ENCODE data around the gene NPIPB2.
"Not testable (repeated sequence)": the region's sequence is repeated elsewhere in the genome, so short reads cannot be mapped to it uniquely, and the experiment has no call there.

DNA sequence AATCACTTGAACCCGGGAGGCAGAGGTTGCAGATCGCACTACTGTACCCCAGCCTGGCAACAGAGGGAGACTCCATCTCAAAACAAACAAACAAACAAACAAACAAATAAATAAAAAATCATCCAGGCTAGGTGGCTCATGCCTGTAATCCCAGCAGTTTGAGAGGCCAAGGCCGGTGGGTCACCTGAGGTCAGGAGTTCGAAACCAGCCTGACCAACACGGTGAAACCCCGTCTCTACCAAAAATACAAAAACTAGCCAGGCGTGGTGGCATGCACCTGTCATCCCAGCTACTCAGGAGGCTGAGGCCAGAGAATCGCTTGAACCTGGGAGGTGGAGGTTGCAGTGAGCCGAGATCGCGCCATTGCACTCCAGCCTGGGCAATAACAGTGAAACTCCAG lies 21.1 kb upstream of the NPIPB2 start:
- TF ChIP-seq, protein P1, sequence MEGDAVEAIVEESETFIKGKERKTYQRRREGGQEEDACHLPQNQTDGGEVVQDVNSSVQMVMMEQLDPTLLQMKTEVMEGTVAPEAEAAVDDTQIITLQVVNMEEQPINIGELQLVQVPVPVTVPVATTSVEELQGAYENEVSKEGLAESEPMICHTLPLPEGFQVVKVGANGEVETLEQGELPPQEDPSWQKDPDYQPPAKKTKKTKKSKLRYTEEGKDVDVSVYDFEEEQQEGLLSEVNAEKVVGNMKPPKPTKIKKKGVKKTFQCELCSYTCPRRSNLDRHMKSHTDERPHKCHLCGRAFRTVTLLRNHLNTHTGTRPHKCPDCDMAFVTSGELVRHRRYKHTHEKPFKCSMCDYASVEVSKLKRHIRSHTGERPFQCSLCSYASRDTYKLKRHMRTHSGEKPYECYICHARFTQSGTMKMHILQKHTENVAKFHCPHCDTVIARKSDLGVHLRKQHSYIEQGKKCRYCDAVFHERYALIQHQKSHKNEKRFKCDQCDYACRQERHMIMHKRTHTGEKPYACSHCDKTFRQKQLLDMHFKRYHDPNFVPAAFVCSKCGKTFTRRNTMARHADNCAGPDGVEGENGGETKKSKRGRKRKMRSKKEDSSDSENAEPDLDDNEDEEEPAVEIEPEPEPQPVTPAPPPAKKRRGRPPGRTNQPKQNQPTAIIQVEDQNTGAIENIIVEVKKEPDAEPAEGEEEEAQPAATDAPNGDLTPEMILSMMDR (conservative IDR thresholded peaks at IDR 0.05 in 1 of 2, IDR thresholded peaks at IDR 0.05 in 1 of 2; ENCODE audit: low read depth in 1 of 2, low read length in 2 of 2) = not testable (repeated sequence)
- TF ChIP-seq EZH2 (IDR thresholded peaks at IDR 0.05; ENCODE audit: low read length, missing control alignments) = not testable (repeated sequence)

Data from fibroblast of lung (primary cell).